Metanephros (tissue), 2 donors: ENCODE data around the gene LBH. TPM values are rescaled to one million over a fixed set of nuclear protein-coding genes. Genes with fewer than 3 reads are reported as not detected.

Experiments
- small RNA-seq: library from RNA; depleted of rRNA; stranded (forward); fragments of <200 nt; gene quantifications from one replicate; pipeline ENCODE3, GENCODE V24; 2014; ENCODE audit warnings: low replicate concordance
- total RNA-seq: library from RNA; depleted of rRNA; stranded (reverse); fragments of >200 nt; gene quantifications from one replicate; pipeline ENCODE4 v1.2.3, GENCODE V29; 2014

Gene LBH
- total RNA-seq, result 226 TPM

DNA sequence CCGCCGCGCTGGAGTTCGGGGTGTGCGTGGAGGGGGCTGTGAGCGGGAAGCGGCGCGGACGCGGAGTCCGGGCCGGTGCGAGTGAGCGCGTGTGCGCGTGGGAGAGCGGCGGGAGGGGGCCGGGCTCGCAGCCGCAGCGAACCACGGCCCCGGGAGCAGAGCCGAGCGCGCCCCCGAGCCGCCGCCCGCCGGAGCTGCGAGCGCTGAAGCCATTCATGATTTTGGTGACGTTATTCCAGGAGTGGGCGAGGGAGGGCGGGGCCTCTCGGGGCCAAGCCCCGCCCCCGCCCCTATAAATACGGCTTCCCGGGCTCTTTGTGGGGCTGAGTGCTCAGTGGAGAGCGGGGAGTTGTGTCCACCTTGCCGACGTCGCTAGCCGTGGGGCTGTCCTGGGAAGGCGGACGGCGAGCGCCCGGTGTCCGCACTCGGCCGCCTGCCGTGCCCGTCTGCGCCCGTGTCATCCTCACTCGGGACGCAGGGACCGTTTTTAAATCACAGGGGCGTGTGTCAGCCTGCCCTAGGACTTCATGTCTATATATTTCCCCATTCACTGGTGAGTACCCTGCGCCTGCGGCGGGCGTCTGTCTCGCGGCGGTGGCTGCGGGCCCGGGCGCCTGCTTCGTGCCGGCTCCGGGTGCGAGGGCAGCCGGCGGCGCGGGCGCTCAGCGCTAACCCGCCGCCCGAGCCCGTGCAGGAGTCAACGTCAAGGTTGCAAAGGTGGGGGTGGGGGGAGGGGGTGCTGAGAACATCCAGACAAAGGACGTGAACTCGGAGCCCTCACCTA is at the start of gene LBH:
Gene LBH, plus strand, starts transcription at position 323 of the 784 bp plus-strand sequence. Its CDS starts 205 bp downstream, at position 528.

Small RNAs within 50 kb of the gene (small RNA-seq; reads per million reads assigned to genes)
- gene SNORA10B, result not detected

Other genes starting within 250 kb of the LBH start
- gene YPEL5, start 84.5 kb upstream of the LBH start, total RNA-seq, result 99.0 TPM
- 20.8 TPM for gene LCLAT1, start 215.7 kb downstream of the LBH start, total RNA-seq